Loucy (cell line): ENCODE data around the gene NLRC3.

Experiments
- H2AFZ ChIP-seq: fragments of 200-600 bp; sonication (generic); 2 replicates; pipeline ENCODE4 v1.6.0; 2016; ENCODE audit warnings: antibody characterized with exemption, mild to moderate bottlenecking, low read length, moderate library complexity
- H3F3A ChIP-seq: fragments of 200-600 bp; 2 replicates; pipeline ENCODE4 v1.6.0; 2016; ENCODE audit warnings: antibody characterized with exemption, low read depth, mild to moderate bottlenecking
- H3K27me3 ChIP-seq: fragments of 200-600 bp; sonication (generic); 2 replicates; pipeline ENCODE4 v1.6.1; 2014; ENCODE audit warnings: low read length, mild to moderate bottlenecking; ENCODE audit not compliant: insufficient read depth, poor library complexity, severe bottlenecking
- H3K36me3 ChIP-seq: fragments of 200-600 bp; sonication (generic); 2 replicates; pipeline ENCODE4 v1.6.1; 2016; ENCODE audit warnings: low read length; ENCODE audit not compliant: insufficient read depth
- H3K4me1 ChIP-seq: fragments of 200-600 bp; sonication (generic); 2 replicates; pipeline ENCODE4 v1.5.1; 2014; ENCODE audit warnings: low read length, mild to moderate bottlenecking; ENCODE audit not compliant: insufficient read depth, poor library complexity, severe bottlenecking
- H3K4me2 ChIP-seq: fragments of 200-600 bp; sonication (generic); 2 replicates; pipeline ENCODE4 v1.6.0; 2014; ENCODE audit warnings: antibody characterized with exemption, low read length, low read depth, mild to moderate bottlenecking; ENCODE audit not compliant: poor library complexity, severe bottlenecking
- H3K4me3 ChIP-seq: fragments of 200-600 bp; sonication (generic); 2 replicates; pipeline ENCODE4 v1.5.1; 2014; ENCODE audit warnings: low read length, mild to moderate bottlenecking, mixed read lengths; ENCODE audit not compliant: poor library complexity, severe bottlenecking
- H3K79me2 ChIP-seq: fragments of 200-600 bp; sonication (generic); 2 replicates; pipeline ENCODE4 v1.6.1; 2014; ENCODE audit warnings: low read length; ENCODE audit not compliant: insufficient read depth
- H3K9ac ChIP-seq: fragments of 200-600 bp; sonication (generic); 2 replicates; pipeline ENCODE4 v1.6.0; 2014; ENCODE audit warnings: mild to moderate bottlenecking, low read depth, low read length, moderate library complexity; ENCODE audit not compliant: poor library complexity, severe bottlenecking
- H3K9me2 ChIP-seq: fragments of 200-600 bp; sonication (generic); replicated peaks from 2 replicates; pipeline ENCODE4 v1.6.1; 2016; ENCODE audit warnings: low read depth, low read length, mixed read lengths
- H3K9me3 ChIP-seq: fragments of 200-600 bp; sonication (generic); 2 replicates; pipeline ENCODE4 v1.6.1; 2014; ENCODE audit warnings: mild to moderate bottlenecking, antibody characterized with exemption, low read length, low read depth; ENCODE audit not compliant: insufficient read depth
- H4K20me1 ChIP-seq: fragments of 200-600 bp; sonication (generic); 2 replicates; pipeline ENCODE4 v1.6.0; 2014; ENCODE audit warnings: antibody characterized with exemption, low read length, mild to moderate bottlenecking; ENCODE audit not compliant: insufficient read depth, poor library complexity, severe bottlenecking
- CTCF ChIP-seq: fragments of 200-600 bp; sonication (generic); conservative IDR thresholded peaks from 2 replicates; pipeline ENCODE4 v1.5.1; 2014; ENCODE audit warnings: mild to moderate bottlenecking, antibody characterized with exemption, low read length
- EZH2phosphoT487 ChIP-seq: fragments of 200-600 bp; IDR thresholded peaks from 2 replicates; pipeline ENCODE4 v1.6.1; 2018; ENCODE audit warnings: antibody characterized with exemption, mild to moderate bottlenecking, moderate library complexity, borderline replicate concordance

Gene NLRC3

DNA sequence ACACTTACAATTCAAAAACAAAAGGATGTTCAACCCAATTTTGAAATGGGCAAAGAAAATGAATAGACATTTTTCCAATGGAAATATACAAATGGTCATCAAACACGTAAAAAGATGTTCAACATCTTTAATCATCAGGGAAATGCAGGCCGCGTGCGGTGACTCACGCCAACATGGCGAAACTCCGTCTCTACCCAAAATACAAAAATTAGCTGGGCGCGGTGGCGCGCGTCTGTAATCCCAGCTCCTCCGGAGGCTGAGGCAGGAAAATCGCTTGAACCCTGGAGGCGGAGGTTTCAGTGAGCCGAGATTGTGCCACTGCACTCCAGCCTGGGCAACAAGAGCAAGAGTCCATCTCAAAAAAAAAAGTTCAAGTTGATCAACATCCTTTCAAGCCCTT is 78.2 kb downstream of the NLRC3 start:
- H3K4me2 ChIP-seq, result no peak overlapping the region
- no peaks in the 10 kb centered on the region for H4K20me1 ChIP-seq
- H3K9ac ChIP-seq, result no peak overlapping the region
- H3K9me3 ChIP-seq, result no peaks in the 10 kb centered on the region
- H3K36me3 ChIP-seq, result no peaks in the 10 kb centered on the region
- no peaks in the 10 kb centered on the region for H3K9me2 ChIP-seq
- H3K79me2 ChIP-seq, result no peaks in the 10 kb centered on the region
- H2AFZ ChIP-seq, result no peak overlapping the region
- no peaks in the 10 kb centered on the region for H3K27me3 ChIP-seq
- TF ChIP-seq CTCF (no peak), EZH2phosphoT487 (no peak)
- H3K4me3 ChIP-seq, result no peak overlapping the region
- no peaks in the 10 kb centered on the region for H3F3A ChIP-seq
- no peaks in the 10 kb centered on the region for H3K4me1 ChIP-seq

GRCh38 chr16:3497771-3498170 is 79.4 kb downstream of the NLRC3 start:
- Histone ChIP-seq H3K36me3 (no peaks in the 10 kb centered on the region), H3K9me3 (no peaks in the 10 kb centered on the region), H3K4me3 (no peak overlapping the region), H3K4me1 (no peaks in the 10 kb centered on the region), H3K4me2 (no peak overlapping the region), H2AFZ (no peak overlapping the region), H3K9ac (no peak overlapping the region), H3K79me2 (no peaks in the 10 kb centered on the region), H3F3A (no peaks in the 10 kb centered on the region), H3K27me3 (no peaks in the 10 kb centered on the region), H4K20me1 (no peaks in the 10 kb centered on the region), H3K9me2 (no peaks in the 10 kb centered on the region)
- TF ChIP-seq EZH2phosphoT487 (no peak), CTCF (no peak)

GRCh38 chr16:3496386-3496785 is 80.8 kb downstream of the NLRC3 start:
- Histone ChIP-seq H4K20me1 (no peaks in the 10 kb centered on the region), H3K4me2 (no peak overlapping the region), H3F3A (no peaks in the 10 kb centered on the region), H2AFZ (no peak overlapping the region), H3K27me3 (no peaks in the 10 kb centered on the region), H3K36me3 (no peaks in the 10 kb centered on the region), H3K9ac (no peak overlapping the region), H3K79me2 (no peaks in the 10 kb centered on the region), H3K9me2 (no peaks in the 10 kb centered on the region), H3K9me3 (no peaks in the 10 kb centered on the region), H3K4me3 (no peak overlapping the region), H3K4me1 (no peaks in the 10 kb centered on the region)
- TF ChIP-seq EZH2phosphoT487 (no peak), CTCF (no peak)
